Stimulated activated CD8-positive, alpha-beta memory T cell treated with anti-CD3 and anti-CD28 coated beads, Interleukin-2, amount 100 ng/mL, for 1 hour (primary cell): ENCODE data around the gene GABRA5.
"Not testable (repeated sequence)": the region's sequence is repeated elsewhere in the genome, so short reads cannot be mapped to it uniquely, and the experiment has no call there.

Experiments
- DNase-seq, 2 donors: peaks; one replicate each; pipeline ENCODE4 v3.0.0-alpha.2; 2020; ENCODE audit warnings: low read depth in 2 of 2

Gene GABRA5

DNA sequence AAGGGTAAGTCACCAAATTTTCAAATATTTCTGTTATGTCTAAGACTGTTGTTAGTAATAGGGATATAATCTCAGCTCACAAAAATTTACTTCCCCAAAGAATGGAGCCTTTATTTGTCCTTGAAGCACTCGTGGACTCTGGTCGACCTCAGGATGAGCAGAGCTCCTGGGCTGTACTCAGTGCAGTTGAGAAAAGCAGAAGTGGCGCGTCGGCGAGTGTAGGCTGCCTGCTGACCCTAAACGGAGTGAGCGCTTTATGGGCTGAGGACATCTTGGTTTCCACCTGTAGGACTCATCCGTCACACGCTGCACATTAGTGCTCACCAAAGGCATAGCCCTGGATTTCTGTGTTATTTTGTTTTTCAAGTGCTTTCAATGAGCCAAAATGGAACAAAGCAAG is 11.0 kb downstream of the GABRA5 start:
- no peak for DNase-seq

DNA sequence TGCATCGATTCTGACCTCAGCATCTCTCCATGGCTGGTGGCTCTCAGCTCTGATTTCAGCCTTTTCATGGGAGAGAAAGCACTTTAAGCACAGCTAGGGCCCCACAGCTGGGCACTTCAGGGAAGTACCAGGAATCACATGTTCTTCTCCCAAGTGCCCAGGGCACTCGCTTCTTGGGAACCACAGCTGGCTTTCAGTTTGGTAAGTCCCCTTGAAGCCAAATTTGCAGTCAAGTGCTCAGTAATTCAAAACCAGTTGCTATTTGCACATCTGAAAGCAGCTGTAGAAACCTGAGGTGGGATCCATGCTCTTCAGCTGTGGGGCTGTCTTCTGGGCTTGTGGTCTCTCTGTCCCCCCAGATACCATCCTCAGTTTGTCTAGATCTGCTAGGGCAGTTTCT is 12.8 kb downstream of the GABRA5 start:
- DNase-seq: no peak

DNA sequence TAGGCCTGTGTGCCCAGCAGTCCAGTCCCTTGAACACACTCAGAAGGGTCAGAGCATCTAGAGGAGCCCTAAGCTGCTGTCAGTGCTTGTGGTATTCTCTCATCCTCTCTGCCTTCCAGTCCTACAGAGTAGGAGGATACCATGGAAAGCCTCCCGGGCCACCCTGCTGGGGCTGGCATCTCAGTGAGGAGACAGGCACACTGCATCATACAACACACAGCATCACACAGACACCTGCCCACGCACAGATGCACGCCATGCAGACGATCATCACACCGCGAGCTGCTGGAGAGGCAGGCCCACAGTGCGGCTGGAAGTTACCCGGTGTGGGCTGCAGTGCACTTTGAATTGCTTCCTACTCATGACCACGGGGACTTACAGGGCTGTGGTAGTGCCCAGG is 15.2 kb downstream of the GABRA5 start:
- DNase-seq: no peak

DNA sequence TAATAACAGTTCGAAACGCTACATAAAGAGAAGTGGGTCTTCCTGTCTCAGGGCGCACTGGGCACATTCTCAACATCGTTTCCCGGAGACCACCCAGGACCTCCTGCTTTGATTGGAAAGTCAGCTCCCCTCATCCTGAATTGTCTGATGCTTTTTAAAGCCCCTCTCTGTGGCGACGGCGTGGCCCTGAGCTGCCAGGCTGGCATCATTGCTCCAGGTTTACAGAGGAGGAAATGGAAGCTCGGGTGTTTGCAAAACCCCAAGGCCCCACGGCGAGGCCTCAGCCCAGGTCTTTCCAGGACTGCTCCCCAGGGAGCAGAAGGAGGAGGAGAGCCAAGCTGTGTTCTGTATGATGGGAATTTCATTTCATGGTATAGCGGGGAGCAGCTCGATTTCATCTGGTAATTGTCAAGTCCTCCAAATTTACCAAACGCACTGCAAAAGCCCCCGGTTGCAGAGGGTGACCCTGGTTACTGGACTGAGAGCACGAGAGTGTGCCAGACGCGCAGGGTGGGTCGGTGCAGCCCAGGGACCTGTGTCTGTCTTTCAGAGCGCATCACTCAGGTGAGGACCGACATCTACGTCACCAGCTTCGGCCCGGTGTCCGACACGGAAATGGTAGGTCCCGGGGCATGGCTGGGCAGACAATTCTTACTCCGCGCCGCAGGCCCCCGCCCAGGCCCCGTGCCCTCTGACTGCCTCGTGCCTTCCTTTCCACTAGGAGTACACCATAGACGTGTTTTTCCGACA is 15.9 kb downstream of the GABRA5 start:
- no peak for DNase-seq

DNA sequence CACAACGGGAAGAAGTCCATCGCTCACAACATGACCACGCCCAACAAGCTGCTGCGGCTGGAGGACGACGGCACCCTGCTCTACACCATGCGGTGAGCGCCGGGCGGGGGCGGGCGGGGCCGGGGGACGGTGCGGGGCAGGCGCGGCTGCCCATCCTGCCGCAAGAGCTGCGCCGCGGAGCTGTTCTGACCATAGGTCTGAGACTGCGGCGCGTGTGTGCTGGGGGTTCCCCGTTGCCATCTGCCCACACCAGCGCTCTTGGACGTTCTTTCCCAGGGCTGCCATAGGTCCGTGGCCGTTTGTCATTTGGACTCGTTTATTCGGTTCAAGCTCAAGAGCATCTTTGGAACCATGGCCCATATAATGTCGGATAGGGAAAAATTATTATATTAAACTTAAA is 16.6 kb downstream of the GABRA5 start:
- no peak for DNase-seq

DNA sequence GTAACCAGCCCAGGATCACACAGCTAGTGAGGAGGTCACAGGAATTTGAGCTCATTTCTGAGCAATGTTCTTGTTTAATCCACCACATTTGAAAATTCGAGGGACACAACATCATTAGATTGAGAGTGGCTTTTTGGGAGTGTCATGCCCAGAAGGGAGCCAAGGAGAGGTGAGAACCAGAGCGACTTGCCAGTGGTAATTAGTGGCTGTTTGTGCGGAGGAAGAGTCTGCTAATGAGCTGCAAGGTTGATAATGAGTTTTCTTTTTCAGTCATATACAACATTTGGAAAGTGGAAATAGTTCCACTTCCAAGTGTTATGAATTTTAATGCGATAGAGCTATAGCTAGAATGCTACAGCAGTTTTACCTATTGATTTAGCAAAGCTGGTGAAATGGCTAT is 19.7 kb downstream of the GABRA5 start:
- no peak for DNase-seq

DNA sequence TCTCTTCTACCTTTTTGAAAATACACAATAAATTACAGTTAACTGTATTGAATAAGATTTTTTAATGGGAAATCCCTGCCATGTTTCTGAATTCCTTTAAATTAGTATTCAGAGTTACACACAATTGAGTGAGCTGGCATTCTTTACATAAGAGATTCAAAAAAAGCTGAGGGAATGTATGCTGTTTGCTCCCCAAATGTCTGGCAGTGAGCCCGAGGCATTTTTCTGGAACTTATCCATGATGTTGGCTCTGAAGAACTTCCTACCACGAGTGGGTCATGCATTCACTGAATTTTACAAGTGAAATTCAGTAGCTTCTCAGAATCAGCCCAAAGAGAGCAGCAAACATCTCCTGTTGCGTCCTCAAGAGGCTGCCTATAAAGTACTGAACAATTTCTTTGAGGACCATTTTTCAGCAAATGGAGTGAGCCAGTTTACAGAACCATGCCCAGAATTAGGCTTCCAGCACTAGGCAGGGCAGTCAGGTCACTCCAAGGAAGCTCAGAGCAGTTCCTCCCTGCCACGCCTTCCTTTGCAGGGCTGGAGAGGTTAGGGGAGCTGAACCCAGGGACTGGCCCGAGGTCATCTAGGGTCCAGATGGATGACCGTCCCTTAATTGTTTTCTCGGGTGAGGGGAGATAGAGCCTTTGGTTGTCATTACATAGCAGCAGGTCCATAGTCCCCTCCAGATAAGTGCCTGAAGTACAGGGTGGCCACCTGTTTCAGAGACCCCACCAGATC is 21.2 kb downstream of the GABRA5 start:
- DNase-seq: no peak

DNA sequence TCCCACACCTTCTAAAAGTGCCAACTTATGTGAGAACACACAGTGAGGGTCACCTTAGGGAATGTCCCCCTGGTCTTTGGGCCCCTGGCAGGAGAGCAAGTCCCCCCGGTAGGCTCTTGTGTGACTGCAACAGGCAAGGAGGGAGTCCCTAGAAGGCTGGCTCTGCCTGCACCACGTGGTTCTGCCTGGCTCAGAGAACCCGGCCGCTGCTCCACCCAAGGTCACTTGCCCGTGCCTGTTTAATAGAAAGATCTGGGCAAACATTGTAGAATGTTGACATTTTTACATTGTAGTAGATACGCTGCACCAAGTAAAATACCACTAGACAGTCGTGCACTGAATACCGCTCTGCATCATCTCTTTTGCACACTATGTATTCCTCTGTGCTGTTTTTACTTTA is 21.9 kb downstream of the GABRA5 start:
- DNase-seq: no peak

DNA sequence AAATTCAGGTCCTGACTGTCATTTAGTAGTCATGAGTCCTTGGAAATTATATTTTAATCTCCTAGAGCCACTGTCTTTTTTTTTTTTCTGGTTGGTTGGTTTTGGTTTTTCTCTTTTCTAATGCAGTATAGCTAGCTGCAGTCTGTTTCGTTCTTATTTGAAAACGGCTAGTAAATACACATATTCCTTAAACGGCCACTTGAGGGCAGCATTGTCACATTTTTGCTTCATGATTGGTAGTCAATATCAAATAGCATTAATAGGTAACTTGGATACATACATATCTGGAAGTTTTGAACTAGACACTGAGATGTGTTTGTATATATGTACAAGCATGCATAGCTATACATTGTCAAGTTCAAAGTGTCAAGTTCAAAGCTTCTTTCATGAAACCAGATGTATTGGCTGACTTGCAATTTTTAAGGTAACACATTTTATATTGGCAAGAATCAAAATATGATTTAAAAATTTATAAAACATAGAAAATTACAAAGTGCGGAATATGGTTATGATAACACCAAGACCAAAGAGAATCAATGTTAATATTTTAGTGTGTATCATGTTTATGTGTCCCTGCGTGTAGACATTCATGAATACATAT is 22.5 kb downstream of the GABRA5 start:
- DNase-seq: peak in 1 of 2 donors; percentile 8

DNA sequence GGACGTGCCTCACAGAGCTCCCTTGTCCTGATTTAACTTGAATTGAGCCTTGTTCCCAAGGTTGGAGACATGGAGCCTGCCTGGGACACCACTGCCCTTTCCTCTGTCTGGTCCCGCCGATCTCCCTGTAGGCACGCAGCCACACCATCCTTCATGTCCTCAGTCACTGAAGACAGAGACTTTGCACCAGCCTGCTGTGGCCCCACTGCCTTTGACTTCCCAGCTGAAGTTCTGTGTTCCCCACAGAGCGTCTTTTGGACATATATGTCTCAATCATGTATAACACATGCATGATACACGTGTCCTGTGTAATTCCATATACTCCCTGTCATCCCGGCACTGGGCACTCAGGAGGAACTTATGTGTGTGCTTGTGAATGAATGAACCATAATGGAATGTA is 23.6 kb downstream of the GABRA5 start:
- no peak for DNase-seq

DNA sequence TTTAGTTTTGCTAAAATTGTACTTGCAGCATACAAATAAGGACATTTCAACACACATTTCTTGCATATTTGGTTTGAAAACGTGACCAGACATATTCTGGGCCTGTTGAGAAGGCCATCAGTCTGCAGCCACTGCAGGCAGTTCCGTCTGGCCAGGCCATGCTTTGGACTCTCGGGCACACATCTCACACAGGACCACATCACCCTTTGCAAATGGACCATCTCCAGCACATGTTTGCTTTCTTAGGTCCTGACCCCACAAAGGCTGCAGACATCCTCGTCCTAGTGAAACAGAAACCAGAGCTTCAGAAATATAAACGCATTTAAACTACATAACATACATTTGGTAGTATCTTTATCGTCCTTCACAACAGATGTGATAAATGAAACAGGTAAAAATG is 24.1 kb downstream of the GABRA5 start:
- no peak for DNase-seq

DNA sequence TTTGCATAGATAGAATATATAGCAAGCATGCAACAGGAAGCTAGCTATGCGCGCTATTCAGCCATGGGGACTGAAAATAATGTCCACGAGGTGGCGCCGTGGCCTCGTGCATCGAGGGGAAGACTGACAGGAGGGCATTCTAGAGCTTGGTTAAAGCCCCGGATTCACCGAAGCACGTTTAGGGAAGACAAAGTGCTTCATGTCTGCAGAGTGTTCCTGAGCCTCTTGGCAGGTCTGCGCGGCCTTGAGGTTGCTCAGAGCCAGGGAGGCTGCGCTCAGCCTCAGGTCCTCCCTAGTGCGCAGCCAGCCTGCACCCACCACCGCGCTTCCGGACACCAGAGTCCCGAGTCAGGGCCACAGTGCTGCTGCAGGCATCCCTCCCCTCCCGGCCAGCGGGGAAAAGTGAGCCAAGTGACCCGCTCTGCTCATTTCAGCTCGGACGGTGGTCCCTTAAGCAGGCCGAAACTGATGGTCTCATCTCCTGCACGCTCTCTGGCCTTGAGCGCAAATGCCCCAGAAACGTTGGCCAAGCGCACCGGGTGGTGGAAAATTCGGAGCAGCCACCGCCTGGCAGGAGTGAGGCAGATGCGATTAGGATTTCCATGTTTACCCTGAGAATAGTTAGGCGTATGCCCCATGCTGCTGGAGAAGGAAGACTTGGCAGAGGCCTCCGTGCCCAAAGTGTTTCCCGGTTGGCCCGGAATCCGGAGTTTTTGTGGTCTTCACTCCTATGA is 24.8 kb downstream of the GABRA5 start:
- no peak for DNase-seq

DNA sequence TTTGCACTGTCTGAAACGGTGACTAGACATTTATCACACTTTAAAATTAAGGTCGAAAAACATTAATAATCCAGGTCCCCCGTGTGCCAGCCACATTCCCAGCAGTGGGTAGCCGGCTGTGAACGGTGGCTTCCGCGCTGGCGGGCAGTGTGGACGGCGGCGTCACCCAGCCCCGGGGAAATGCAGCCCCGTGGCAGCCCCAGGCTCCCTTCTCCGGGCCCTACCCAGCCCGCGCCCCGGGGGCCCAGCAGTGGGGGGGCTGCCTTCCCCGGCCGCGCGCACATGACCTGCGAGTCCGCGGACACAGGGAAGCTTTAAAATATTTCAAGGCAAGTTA is 25.3 kb downstream of the GABRA5 start:
- DNase-seq: no peak

DNA sequence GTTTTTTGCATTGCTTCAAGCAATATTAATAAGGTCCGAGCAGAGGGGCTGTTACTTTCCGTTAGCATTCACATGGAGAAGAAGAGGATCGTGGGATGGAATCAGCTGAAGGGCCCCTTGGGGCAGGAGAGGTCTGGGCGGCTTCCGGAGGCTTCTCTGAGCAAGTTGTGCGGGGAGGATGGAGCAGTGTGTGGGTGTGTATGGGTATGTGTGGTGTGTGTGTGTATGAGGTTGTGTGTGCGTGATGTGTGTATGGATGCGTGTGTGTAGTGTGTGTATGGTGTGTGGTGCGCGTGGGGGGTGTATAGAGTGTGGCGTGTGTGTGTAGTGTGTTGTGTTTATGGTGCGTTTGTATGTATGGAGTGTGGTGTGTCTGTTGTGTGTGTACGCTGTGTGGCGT is 25.8 kb downstream of the GABRA5 start:
- DNase-seq: no peak

DNA sequence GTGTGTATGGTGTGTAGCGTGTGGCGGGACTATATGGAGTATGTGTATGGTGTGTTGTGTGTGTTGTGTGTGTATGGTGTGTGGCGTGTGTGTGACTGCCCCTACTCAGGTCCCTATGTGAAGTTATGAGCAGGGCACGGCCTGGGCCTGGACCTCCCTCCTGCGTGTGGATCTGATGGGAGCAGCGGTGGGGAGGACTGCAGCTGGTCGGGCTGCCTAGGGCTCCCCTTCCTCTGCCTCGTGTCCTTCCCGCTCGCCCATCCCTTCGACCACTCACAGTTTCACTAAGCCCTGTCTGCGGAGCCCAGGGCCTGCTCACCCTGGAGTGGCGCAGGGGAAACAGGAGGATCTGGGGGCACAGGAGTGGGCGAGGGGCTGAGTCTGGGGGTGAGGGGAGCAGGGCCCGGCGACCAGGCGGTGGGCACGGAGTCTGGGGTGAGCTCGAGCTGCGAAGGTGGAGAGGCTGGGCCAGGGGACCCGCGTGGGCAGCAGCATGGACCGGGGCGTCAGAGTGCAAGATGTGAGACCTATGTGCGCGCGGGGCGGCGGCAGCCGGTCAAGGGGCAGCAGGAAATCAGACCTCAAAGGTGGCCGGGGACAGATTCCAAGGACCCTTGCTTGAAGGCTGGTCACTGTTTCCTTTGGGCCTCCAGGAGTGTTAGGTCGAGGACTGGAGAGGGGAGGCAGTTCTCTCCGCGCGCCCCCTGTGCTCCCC is 26.6 kb downstream of the GABRA5 start:
- DNase-seq: no peak

DNA sequence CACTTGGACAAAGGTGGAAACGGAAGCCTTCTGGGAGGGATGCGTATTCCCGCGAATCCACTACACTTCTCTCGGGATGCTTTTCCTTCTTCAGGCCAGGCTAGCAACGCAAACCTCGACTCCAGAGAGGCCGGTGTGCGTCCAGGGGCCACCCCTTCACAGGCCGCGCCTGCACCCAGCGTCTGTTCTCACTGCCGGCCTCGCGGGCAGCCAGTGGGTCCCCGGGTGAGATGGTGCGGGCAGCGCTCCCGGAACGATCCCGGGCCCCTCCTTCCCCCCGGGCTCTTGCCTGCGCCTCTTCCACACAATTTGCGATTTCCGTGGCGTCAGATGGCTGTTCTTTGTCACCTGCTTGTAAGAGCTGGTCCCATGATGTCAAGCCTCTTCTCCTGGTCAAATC is 27.3 kb downstream of the GABRA5 start:
- no peak for DNase-seq

DNA sequence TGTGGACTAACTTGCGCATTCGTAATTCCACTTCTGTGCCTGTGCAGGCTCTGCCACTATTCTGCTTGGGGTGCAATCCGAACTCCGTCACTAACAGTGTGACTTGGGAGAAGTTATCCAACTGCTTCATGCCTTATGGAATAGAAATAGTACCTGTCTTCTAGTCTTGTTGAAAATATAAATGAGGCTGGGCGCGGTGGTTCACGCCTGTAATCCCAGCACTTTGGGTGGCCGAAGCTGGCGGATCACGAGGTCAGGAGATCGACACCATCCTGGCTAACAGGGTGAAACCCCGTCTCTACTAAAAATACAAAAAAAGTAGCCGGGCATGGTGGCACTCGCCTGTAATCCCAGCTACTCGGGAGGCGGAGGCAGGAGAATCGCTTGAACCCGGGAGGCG is 28.5 kb downstream of the GABRA5 start:
- not testable (repeated sequence) for DNase-seq

DNA sequence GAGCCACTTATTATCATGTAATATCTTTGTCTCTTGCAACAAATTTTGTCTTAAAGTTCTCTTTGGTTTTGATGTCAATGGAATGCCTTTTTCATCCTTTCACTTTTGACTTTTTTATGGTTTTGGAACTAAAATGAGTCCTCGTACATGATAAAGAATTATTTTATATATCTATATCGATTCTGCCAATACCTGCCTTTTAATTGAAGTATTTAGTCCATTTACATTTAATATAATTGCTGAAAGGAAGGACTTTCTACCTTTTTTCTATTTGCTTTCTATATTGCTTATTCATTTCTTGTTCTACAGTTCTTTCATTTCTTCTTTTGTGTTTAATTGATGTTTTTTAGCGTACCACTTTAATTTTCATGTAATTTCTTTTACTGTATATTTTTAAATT is 32.8 kb downstream of the GABRA5 start:
- no peak for DNase-seq

DNA sequence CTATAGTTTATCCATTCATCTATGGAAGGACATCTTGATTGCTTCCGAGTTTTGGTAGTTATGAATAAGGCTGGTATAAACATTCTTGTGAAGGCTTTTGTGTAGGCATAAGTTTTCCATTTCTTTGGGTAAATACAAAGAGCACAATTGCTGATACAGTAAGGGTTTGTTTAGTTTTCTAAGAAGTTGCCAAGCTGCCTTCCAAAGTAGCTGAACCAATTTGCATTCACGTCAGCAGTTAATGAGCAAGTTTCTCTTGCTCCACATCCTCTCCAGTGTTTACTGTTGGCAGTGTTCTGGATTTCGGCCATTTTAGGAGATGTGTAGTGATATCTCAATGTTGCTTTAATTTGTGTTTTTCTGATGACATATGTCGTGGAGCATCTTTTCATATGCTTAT is 34.2 kb downstream of the GABRA5 start:
- DNase-seq: no peak

DNA sequence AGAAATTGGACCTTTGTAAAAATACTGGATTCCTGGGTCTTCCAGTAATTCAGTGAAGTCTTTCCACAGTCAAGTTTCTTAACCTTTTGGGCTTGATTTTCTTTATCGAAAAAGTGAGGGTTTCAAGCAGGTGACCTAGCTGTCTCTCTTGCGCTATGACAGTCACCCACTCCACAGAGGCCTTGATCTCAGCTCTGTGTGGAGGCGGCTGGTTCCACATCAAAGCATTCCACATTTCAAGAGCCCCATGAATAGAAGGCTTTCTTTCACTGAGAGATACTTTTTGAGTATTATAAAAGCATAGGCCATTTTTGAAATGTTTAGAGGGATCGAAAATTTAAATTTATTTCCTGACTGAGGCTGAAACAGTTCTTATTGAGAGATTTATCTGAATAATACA is 43.9 kb downstream of the GABRA5 start:
- DNase-seq: no peak

DNA sequence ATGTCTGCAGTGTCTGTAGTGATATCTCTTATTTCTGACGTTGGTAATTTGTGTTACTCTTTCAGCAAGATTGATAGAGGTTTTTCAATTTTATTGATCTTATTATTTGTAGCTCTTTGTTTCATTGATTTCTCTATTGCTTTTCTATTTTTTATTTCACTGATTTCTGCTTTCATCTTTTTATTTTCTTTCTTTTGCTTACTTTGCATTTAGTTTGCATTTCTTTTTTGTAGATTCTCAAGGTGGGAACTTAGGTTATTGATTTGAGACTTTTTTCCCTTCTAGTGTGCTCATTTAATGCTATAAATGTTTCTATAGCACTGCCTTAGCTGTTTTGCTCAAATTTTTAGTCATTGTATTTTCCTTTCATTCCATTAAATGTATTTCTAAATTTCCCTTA is 54.6 kb downstream of the GABRA5 start:
- no peak for DNase-seq

DNA sequence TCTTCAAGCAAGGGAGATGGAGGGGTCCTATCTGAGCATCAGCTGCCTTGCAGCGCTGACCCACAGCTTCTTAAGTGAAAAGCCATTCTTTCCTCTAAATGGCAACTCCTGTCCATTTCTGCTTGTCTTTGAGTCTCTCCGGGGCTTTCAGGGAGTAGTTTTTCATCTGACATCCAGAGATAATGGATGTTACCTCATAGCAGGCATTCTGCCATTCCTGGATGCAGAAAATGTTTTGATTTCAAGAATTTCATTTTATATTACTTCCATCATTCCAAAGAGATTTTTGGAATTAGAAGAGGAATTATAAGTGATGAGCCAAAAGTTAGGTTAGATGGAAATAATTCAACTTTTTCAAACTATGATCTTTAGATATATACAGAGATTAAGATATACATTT is 59.2 kb downstream of the GABRA5 start:
- DNase-seq: no peak
